ENCODE data around the gene FASN.

FASN gene

GRCh38 chr17:82117139-82118090, 19.4 kb upstream of the FASN start:
- DNase-seq (ENCODE audit: low read depth): no peak

GRCh38 chr17:82116246-82116645, 18.2 kb upstream of the FASN start:
- no peak for DNase-seq (ENCODE audit: low read depth)

GRCh38 chr17:82114872-82115271, 16.8 kb upstream of the FASN start:
- no peak for DNase-seq (ENCODE audit: low read depth)

GRCh38 chr17:82114447-82114846, 16.4 kb upstream of the FASN start:
- DNase-seq (ENCODE audit: low read depth): no peak

GRCh38 chr17:82113941-82114340, 15.9 kb upstream of the FASN start:
- DNase-seq (ENCODE audit: low read depth): no peak

GRCh38 chr17:82113422-82113821, 15.4 kb upstream of the FASN start:
- no peak for DNase-seq (ENCODE audit: low read depth)

- DNase-seq (ENCODE audit: low read depth): no peak
Observed at GRCh38 chr17:82112914-82113311, 14.9 kb upstream of the FASN start.

GRCh38 chr17:82112181-82112913, 14.3 kb upstream of the FASN start:
- DNase-seq (ENCODE audit: low read depth): no peak

GRCh38 chr17:82110298-82110697, 12.3 kb upstream of the FASN start:
- no peak for DNase-seq (ENCODE audit: low read depth)

GRCh38 chr17:82108961-82109475, 11.0 kb upstream of the FASN start:
- no peak for DNase-seq (ENCODE audit: low read depth)

- DNase-seq (ENCODE audit: low read depth): no peak
Observed at GRCh38 chr17:82108496-82108945, 10.5 kb upstream of the FASN start.

- no peak for DNase-seq (ENCODE audit: low read depth)
Observed at GRCh38 chr17:82108038-82108437, 10.0 kb upstream of the FASN start.

GRCh38 chr17:82107341-82107860, 9.4 kb upstream of the FASN start:
- no peak for DNase-seq (ENCODE audit: low read depth)

- DNase-seq (ENCODE audit: low read depth): no peak
Observed at GRCh38 chr17:82106688-82107305, 8.8 kb upstream of the FASN start.

GRCh38 chr17:82105882-82106687, 8.0 kb upstream of the FASN start:
- peak; percentile 67 for DNase-seq (ENCODE audit: low read depth)

GRCh38 chr17:82105417-82105881, 7.4 kb upstream of the FASN start:
- DNase-seq (ENCODE audit: low read depth): no peak

- no peak for DNase-seq (ENCODE audit: low read depth)
Observed at GRCh38 chr17:82104797-82105416, 6.9 kb upstream of the FASN start.

- DNase-seq (ENCODE audit: low read depth): no peak
Observed at GRCh38 chr17:82103553-82104451, 5.8 kb upstream of the FASN start.
